GM19043 (cell line): ENCODE measurements around the gene CCDC15.
"Not testable (repeated sequence)": the region's sequence is repeated elsewhere in the genome, so short reads cannot be mapped to it uniquely, and the experiment has no call there.

Source experiments
- ATAC-seq: cut with Tn5 transposase; IDR thresholded peaks from one replicate; pipeline ENCODE4 v1.9.1; 2021; ENCODE audit warnings: low read depth; ENCODE audit not compliant: unreplicated experiment

Gene CCDC15

DNA sequence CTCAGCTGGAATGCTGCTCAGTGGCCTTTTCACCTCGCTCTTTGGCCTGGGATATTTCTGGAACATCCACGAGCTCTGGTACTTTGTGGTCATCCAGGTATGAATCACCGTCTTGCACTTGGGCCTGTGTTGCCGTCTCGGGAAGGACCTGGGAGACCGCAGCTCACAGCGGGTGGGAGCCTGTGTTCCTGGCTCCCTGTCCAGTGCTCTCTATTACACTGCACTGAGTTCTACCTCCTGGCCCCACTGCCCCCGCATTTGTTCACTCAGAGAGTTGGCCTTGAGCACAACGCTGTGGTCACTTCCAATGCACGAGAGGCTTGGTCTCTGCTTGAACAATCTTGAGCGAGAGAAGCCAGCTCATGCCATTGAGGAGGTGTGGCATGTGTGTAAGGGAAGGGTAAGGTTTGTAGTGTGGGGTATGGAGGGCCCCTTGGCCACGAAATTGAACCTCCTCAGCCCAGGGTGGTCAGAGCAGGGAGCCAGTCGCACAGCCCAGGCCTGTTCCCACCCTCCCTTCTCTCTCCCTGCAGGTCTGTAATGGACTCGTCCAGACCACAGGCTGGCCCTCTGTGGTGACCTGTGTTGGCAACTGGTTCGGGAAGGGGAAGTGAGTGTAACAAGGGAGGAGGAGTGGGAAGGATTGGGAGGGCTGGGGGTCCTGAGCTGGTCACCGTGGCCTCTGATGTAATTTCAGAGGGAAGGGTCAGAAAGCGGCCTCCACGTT is 125.3 kb downstream of the CCDC15 start:
- no peak for ATAC-seq

GRCh38 chr11:125079878-125080530 is 126.0 kb downstream of the CCDC15 start:
- ATAC-seq: no peak

- no peak for ATAC-seq
Observed at GRCh38 chr11:125080531-125080911, 126.5 kb downstream of the CCDC15 start.

DNA sequence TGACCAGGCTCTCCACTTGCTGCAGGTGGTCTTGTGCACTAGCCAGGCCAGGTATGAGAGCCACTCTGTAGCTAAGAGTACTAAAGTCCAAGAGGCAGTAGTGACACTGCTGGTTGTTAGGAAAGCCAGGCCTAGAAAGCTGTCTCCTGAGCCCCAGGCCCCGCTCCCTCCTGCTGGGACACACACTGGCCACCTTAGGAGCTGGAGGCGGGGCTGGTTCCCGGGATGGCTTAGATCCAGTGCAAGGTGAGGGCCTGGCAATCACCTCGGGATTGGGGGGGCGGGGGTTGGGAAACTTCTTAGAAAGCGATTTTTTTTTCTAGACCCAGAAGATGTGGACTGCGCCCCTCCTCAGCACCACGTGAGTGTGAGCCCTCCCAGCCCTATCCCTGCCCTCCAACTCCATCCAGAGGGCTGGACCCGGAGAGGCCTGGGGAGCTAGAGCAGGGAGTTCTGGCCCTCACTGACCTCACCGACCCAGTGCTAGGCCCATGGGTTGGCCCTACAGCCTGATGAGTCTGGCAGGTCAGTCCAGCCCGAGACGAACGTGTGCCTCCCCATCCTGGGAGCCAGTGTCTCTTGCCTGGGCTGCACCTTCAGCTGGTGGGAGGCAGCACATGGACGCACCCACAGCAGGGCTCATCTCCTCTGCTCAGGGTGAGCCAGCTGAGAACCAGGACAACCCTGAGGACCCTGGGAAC is 127.2 kb downstream of the CCDC15 start:
- ATAC-seq: no peak

- no peak for ATAC-seq
Observed at GRCh38 chr11:125082040-125082439, 128.0 kb downstream of the CCDC15 start.

DNA sequence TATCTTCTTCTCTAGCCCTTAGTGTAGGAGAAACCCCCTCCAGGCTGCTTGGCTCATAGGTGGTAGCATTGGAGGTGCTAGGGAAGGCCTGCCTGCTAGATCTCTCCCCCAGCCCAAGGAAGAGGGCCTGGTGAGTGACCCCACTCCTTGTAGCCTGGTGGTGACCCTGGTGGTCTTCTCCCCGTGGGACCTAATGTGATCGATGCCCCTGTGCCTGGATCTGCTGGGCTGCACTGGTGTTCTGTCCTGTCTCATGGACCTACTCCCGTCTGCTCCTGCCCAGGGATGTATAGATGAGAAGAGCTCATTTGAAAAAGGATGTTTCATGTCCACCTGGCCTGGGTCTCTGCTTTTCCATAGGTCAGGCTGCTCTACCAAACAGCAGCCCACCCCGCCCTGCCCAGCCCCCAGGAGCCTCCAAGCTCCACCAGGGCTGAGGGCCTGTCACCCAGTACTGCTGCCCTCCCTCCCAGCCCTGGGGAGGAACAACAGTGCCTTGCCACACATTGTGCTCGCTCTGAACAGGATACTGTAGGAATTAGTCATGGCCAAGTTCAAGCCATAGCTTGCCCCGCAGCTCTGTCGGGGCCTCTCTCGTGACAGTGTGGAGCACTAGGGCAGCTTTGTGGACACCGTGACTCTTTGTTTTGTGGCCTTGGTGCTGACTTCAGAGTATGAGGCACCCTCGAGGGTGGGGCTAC is 128.8 kb downstream of the CCDC15 start:
- ATAC-seq: no peak

DNA sequence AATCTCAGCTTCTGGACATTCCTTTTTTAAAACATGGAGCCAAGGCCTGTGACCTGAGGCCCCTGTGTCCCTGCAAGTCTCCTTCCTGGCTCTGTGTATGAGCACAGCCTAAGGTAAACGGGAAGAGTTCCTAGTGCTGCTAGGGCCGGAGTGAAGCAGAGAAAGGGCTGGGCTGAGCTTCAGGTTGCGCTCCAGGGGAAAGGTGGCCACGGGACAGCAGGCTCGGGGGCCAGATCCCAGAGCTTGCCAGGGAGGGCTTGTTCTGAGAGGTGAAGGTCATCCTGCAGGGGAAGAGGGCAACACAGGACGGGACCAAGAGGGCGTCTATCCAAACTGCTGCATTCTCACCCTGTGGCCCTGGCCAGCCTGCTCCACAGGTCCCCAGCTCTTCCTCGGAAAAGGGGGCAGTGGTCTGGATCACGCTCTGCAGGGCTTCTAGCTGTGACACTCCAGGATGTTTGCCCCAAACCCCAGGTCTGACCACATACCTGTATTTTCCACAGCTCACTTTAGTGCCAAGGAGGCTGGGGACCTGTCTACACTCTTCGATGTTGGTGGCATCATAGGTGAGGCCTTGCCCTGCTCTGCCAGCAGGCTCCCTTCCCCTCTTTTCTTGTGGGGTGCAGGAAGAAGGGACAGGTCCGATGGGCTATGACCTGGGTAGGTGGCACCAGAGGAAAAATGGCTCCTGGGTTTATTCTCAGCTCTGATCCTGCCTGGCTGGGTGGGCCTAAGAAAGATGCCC is 129.5 kb downstream of the CCDC15 start:
- no peak for ATAC-seq

DNA sequence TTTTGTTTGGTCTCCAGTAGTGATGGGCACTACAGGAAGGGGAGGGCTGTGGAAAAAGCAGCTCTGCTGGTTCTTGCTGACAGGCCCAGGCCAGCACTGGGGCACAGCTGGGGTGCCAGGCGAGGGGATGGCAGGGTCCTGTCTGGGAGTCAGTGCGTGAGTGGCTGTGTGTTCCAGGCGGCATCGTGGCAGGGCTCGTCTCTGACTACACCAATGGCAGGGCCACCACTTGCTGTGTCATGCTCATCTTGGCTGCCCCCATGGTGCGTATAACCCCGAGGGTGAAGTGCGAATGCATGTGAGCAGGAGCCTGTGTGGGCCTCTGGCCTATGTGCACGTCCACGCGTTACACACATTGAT is 130.0 kb downstream of the CCDC15 start:
- ATAC-seq: no peak

GRCh38 chr11:125084761-125085231 is 130.8 kb downstream of the CCDC15 start:
- no peak for ATAC-seq

GRCh38 chr11:125085301-125086081 is 131.5 kb downstream of the CCDC15 start:
- ATAC-seq: no peak

DNA sequence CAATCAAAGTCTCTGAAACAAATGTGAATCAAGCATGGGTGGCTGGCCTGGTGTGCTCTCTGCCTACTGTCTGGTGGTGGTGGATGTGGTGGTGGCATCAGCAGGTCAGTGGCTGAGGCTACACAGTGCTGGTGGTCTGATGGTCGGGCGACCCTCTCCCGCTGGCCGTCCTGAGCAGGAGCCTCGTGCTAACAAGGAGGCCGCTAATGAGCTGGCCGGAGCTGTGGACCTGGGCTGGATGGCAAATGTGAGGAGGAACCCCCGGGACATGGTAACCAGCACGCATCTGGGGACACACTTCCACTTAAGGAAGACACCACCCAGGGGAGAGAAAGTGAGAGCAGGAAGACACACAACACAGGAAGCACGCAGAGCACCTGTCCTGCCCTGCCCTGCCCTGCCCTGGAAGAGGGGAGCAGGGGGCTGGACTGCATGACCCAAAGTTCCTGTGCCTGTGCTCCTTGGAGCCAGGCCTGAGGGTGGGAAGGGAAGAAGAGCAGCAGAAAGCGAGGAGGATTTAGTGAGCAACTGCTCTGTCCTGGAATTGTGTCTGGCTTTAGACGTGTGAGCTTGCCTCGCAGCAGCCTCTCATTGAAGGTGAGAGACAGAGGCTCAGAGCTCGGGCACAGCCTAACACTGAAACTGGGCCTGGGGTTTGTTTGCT is 132.8 kb downstream of the CCDC15 start:
- ATAC-seq: no peak

DNA sequence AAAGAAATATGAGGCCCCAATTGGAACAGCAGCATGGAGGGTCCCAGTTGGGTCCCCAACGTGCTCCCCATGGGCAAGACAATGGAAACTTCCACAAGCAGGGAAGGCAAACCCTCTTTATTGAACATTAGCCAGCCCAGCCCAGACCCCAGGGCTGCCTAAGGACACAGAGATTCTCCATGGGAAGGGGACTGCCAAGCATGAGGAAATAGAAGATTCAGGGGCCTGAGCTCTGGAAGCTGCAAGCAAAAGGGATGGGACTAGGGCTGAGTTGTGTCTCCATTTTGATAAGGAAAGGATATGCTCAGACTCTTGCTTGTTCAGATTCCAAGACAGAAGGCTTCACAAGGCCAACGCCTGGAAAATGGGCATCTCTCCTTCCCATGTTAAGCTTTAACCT is 134.1 kb downstream of the CCDC15 start:
- ATAC-seq: no peak

DNA sequence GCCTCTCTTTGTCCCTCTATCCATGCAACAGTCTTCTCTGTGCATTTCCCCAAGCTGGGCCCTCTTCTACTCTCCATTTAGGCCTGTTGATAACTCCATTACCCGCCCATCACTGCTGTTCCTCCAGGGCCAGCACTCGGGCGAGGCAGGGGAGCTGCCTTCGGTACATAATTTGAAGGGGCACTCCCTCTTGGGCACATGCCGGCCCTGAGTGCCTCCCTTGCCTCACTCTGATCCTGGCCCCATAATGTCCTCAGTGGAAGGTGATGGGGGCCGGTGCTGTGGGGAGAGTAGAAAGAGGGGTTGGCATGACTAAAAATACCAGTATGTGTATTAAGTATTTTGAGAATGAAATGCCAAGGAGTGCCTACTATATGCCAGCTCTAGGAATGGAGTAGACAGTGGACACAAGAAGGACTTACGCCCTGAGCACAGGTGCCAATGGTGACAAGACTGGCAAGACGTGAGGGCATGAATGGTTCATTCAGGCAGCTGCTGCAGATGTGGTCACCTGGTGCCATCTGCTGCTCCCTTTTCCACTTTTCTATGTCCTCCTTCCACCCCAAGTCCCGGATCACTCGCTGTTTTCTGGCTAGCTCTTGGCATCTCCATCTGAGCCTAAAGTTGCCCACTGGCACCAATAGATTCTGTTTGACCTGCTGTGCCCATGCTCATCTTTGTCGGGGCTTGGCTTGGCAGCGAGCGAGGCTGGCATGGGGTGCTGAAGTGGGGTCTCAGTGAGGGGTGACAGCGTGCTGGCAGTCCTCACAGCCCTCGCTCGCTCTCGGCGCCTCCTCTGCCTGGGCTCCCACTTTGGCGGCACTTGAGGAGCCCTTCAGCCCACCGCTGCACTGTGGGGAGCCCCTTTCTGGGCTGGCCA is 134.8 kb downstream of the CCDC15 start:
- ATAC-seq: no peak

DNA sequence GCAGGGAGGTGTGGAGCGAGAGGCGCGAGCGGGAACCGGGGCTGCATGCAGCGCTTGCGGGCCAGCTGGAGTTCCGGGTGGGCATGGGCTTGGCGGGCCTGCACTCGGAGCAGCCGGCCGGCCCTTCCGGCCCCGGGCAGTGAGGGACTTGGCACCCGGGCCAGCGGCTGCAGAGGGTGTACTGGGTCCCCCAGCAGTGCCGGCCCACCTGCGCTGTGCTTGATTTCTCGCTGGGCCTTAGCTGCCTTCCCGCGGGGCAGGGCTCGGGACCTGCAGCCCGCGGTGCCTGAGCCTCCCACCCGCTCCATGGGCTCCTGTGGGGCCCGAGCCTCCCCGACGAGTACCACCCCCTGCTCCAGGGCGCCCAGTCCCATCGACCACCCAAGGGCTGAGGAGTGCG is 135.5 kb downstream of the CCDC15 start:
- ATAC-seq: not testable (repeated sequence)

- not testable (repeated sequence) for ATAC-seq
Observed at GRCh38 chr11:125090151-125090550, 136.1 kb downstream of the CCDC15 start.

DNA sequence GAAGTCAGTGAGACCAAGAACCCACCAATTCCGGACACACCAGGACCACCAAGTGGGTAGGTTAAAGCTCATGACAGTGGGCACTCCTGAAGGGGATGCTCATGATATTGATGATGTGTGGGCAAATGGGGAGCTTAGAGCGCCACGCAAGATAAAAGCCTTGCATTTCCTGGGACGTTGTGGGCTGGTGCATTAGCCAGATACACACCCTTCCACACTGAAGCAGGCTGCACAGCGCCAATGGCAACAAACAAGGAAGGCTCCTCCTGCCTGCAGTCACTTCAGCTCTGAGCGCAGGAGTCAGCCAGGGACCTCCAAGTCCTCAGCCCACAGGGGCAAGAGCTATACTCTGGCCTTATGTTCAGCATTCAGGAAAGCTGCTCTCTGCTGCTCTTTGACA is 136.8 kb downstream of the CCDC15 start:
- ATAC-seq: no peak
